Left lung (tissue), 10 donors: ENCODE measurements around the gene PPARA. TPM values are rescaled to one million over a fixed set of nuclear protein-coding genes. Genes with fewer than 3 reads are reported as not detected.

ENCODE experiments used
- ATAC-seq: fragments of 200-7000 bp; cut with Tn5 transposase; one replicate; pipeline ENCODE4 v1.9.1; 2020; ENCODE audit warnings: moderate library complexity
- DNase-seq, 4 donors: peaks; one replicate each; pipeline ENCODE4 v3.0.0-alpha.2; 2013 to 2020
- H3K27ac ChIP-seq, 2 donors: fragments of 200-600 bp; sonication (generic) in 1 of 2; one replicate each; pipeline versions ENCODE4 v1.5.0 to v1.8.0; 2020 to 2021
- H3K27me3 ChIP-seq, 2 donors: fragments of 200-600 bp; sonication (generic) in 1 of 2; one replicate each; pipeline versions ENCODE4 v1.5.0 to v1.8.0; 2020 to 2021
- H3K36me3 ChIP-seq, 2 donors: fragments of 200-600 bp; sonication (generic) in 1 of 2; one replicate each; pipeline versions ENCODE4 v1.5.0 to v1.8.0; 2020 to 2021
- H3K4me1 ChIP-seq, 2 donors: fragments of 200-600 bp; one replicate each; pipeline ENCODE4 v1.8.0; 2021
- H3K4me3 ChIP-seq, 2 donors: fragments of 200-600 bp; sonication (generic) in 1 of 2; one replicate each; pipeline versions ENCODE4 v1.5.0 to v1.8.0; 2020 to 2021; ENCODE audit warnings: mild to moderate bottlenecking in 1 of 2
- H3K9me3 ChIP-seq, 2 donors: fragments of 200-600 bp; sonication (generic) in 1 of 2; one replicate each; pipeline versions ENCODE4 v1.5.0 to v1.8.0; 2020 to 2021
- CTCF ChIP-seq, 2 donors: fragments of 200-600 bp; sonication (generic) in 1 of 2; IDR thresholded peaks; one replicate each; pipeline versions ENCODE4 v1.5.0 to v1.8.0; 2021; ENCODE audit warnings: antibody characterized with exemption in 2 of 2
- intact Hi-C, 2 donors: fragments of 100-400 bp; cut with DNase I; formaldehyde crosslinking; loops; one replicate each; pipeline versions ENCODE4 v1.11.2 to v1.14.2; 2022
- polyA plus RNA-seq, 6 donors: library from polyadenylated mRNA; unstranded; fragments of 120-200 nt; gene quantifications; one replicate each; pipeline ENCODE4 v1.2.1, GENCODE V29; 2013; ENCODE audit not compliant: insufficient read length in 6 of 6
- total RNA-seq, 2 donors: library from RNA; stranded (reverse); fragmentation: NEBNext Ultra II Directional; extraction: Animal tissue kit (Norgen Biotek cat#: 25700); gene quantifications; one replicate each; pipeline ENCODE4 v1.2.1, GENCODE V29; 2021
- donor health status: DM: no; HTN: yes; CAD: no.
- donor health status: DM: no; HTN: no; CAD: no.

Gene PPARA
- total and polyA plus RNA-seq, 8 donors: 13.8 to 22.3 (median 15.8) TPM

- Histone ChIP-seq H3K4me1 (peaks cover 4 to 29% of the 10 kb centered on the region in 2 donors), H3K4me3 (no peak overlapping the region), H3K27me3 (no peaks in the 10 kb centered on the region), H3K9me3 (no peaks in the 10 kb centered on the region), H3K27ac (peak overlapping the region; percentile 47 to 58), H3K36me3 (peaks cover 0 to 36% of the 10 kb centered on the region in 2 donors)
- no peak for TF ChIP-seq CTCF (IDR thresholded peaks at IDR 0.05)
- intact Hi-C loops: loop anchor here (5.0 to 10.0 kb wide), 2 partner anchors 109 to 121 kb away; no protein-coding TSS in a partner anchor
- DNase-seq: no peak
- ATAC-seq: no peak
These were observed 34.4 kb upstream of the PPARA start for GRCh38 chr22:46115755-46116490.

GRCh38 chr22:46116491-46116958 is 33.8 kb upstream of the PPARA start:
- ATAC-seq (peak; percentile 87), DNase-seq (peak; percentile 82 to 97 (median 92))
- intact Hi-C loops: loop anchor here (5.0 to 10.0 kb wide), 2 partner anchors 109 to 122 kb away; no protein-coding TSS in a partner anchor
- Histone ChIP-seq H3K9me3 (no peaks in the 10 kb centered on the region), H3K4me3 (no peak overlapping the region), H3K36me3 (peaks cover 0 to 30% of the 10 kb centered on the region in 2 donors), H3K27me3 (no peaks in the 10 kb centered on the region), H3K27ac (peak overlapping the region; percentile 47 to 58), H3K4me1 (peaks cover 4 to 26% of the 10 kb centered on the region in 2 donors)
- TF ChIP-seq CTCF (IDR thresholded peaks at IDR 0.05): peak; percentile 51 to 80

- ATAC-seq (no peak), DNase-seq (no peak)
- Histone ChIP-seq H3K9me3 (no peaks in the 10 kb centered on the region), H3K27ac (no peak overlapping the region), H3K4me1 (peaks cover 6 to 29% of the 10 kb centered on the region in 2 donors), H3K36me3 (peaks cover 0 to 21% of the 10 kb centered on the region in 2 donors), H3K4me3 (no peak overlapping the region), H3K27me3 (no peaks in the 10 kb centered on the region)
- TF ChIP-seq CTCF (IDR thresholded peaks at IDR 0.05): no peak
- intact Hi-C loops: loop anchor here (5.0 to 10.0 kb wide), 2 partner anchors 110 to 123 kb away; no protein-coding TSS in a partner anchor
These were observed 32.8 kb upstream of the PPARA start for GRCh38 chr22:46117206-46118199.

- Histone ChIP-seq H3K9me3 (no peaks in the 10 kb centered on the region), H3K4me3 (no peak overlapping the region), H3K27ac (peak overlapping the region in 1 of 2 donors; percentile 60), H3K27me3 (no peaks in the 10 kb centered on the region), H3K36me3 (peaks cover 0 to 4% of the 10 kb centered on the region in 2 donors), H3K4me1 (peaks cover 9 to 25% of the 10 kb centered on the region in 2 donors)
- TF ChIP-seq CTCF (IDR thresholded peaks at IDR 0.05): no peak
- DNase-seq (no peak), ATAC-seq (no peak)
- intact Hi-C loops: loop anchor here (5.0 to 10.0 kb wide), 2 partner anchors 112 to 124 kb away; no protein-coding TSS in a partner anchor
These were observed 31.1 kb upstream of the PPARA start for GRCh38 chr22:46119093-46119728.
